ENCODE results near the gene FAM193B. TPM values are rescaled to one million over a fixed set of nuclear protein-coding genes. Genes with fewer than 3 reads are reported as not detected.
A peak's percentile ranks its signal among the peaks of the same experiment; 100 is the strongest.

The FAM193B gene
- total and polyA plus RNA-seq, 9 of the 15 experiments (the other 6 are each of a cell fraction or from before 2014, with no cell fraction given): 4.4 to 76.4 (median 37.3) TPM

DNA sequence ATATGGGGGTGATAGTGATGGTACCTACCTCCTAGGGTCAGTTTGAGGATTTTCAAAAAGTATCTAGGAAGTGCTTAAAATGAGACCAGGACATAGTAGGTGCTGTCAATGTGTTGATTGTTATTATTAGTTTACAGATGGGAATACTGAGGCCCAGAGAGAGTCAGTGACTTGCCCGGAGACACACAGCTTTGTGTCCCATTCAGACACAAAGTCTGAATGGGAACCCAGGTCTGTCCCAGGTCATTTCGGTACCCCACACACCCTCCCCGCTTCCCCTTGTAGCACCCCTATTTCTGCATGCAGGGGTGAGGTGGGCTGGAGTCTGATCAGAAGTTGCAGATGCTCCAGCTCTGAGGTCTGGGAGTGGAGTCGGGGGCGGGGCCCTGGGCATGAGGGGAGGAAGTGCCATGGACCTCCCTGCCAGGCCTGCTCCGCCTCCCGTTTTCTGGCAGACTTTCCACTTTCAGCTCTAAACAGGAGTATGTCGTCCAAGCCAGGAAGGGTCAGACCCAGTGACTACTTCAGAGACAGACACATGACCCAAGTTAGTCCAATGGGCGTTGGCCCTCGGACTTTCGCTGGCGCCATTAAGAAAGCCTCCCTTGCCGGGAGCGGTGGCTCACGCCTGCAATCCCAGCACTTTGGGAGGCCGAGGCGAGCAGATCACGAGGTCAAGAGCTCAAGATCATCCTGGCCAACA lies 77.7 kb downstream of the FAM193B start:
- BruUV-seq (replicated peaks): no TSS peak
- H3K4me2 ChIP-seq (ENCODE audit: insufficient read depth, low read length): no peak overlapping the region
- peak overlapping the region; percentile 45; the same call in 2 of the 3 replicates for H3K27ac ChIP-seq (ENCODE audit: extremely low read depth, low read depth, low read length)
- POLR2A ChIA-PET: interaction anchor here (0.6 to 5.4 kb wide), 11 partner anchors 9 to 482 kb away, joined by 3 to 30 read pairs (median 4); no protein-coding TSS in a partner anchor
- no peak overlapping the region for H3K9ac ChIP-seq (ENCODE audit: insufficient read depth in 1 of 2, low read depth in 2 of 2, low read length in 2 of 2)
- H3K36me3 ChIP-seq (ENCODE audit: control insufficient read depth, insufficient read depth, low read length): peaks cover 12% of the 10 kb centered on the region; the same call in 2 of the 3 replicates
- peak in 1 of 4 experiments; percentile 31 for DNase-seq (ENCODE audit: extremely low read depth in 1 of 4, low spot score in 3 of 4)
- in situ Hi-C loops (cut with MboI): no loop called here
- CTCF ChIA-PET (ENCODE audit: low intra/inter-chr PET ratio): no interaction called here
- no peaks in the 10 kb centered on the region for H3K9me1 ChIP-seq (ENCODE audit: control insufficient read depth, insufficient read depth, low read length)
- intact Hi-C loops (cut with micrococcal nuclease): no loop called here
- H2AFZ ChIP-seq (ENCODE audit: low read depth, low read length): peak overlapping the region; percentile 56; the same call in 1 of the 2 replicates
- H4K20me1 ChIP-seq (replicated peaks; ENCODE audit: control insufficient read depth, insufficient read depth, low read length): no peaks in the 10 kb centered on the region
- WGBS (ENCODE audit: insufficient coverage, low coverage, missing lambda C conversion rate): 59% methylated on average over 17 of the region's 18 CpGs
- ATAC-seq: no peak
- peaks cover 12% of the 10 kb centered on the region for H3K79me2 ChIP-seq (ENCODE audit: control insufficient read depth, insufficient read depth, low read length)
- H3K9me3 ChIP-seq (replicated peaks; ENCODE audit: control insufficient read depth, insufficient read depth, low read depth, low read length): no peaks in the 10 kb centered on the region
- H3K4me3 ChIP-seq: no peak overlapping the region
- peaks cover 35 to 56% of the 10 kb centered on the region in 2 experiments for H3K4me1 ChIP-seq (replicated peaks in 1 of 2; ENCODE audit: control insufficient read depth in 2 of 2, insufficient read depth in 2 of 2, low read length in 2 of 2)
- no peaks in the 10 kb centered on the region for H3K27me3 ChIP-seq (ENCODE audit: control insufficient read depth in 2 of 2, insufficient read depth in 2 of 2, low read length in 2 of 2)
- peak; percentile 73 for FAIRE-seq
- TF ChIP-seq SMARCA5 (IDR thresholded peaks at IDR 0.05): 0 out of 2 replicates have a peak, but pooled peaks have one; percentile 29
- no peak for TF ChIP-seq SMAD2 (IDR thresholded peaks at IDR 0.05; ENCODE audit: low read depth, low read length)
- no peak for TF ChIP-seq KDM5B (IDR thresholded peaks at IDR 0.05; ENCODE audit: insufficient replicate concordance, low read depth, low read length)
- TF ChIP-seq NFRKB (IDR thresholded peaks at IDR 0.05; ENCODE audit: low read depth): no peak
- peak; percentile 86 for TF ChIP-seq ESRRA (IDR thresholded peaks at IDR 0.05; ENCODE audit: borderline replicate concordance, low read depth)
- peak; percentile 79 for TF ChIP-seq BCOR (IDR thresholded peaks at IDR 0.05)
- no peak for TF ChIP-seq MYNN (IDR thresholded peaks at IDR 0.05)
- TF ChIP-seq MYNN (CRISPR knock-in tag; IDR thresholded peaks at IDR 0.05): no peak
- no peak for TF ChIP-seq ETV6 (IDR thresholded peaks at IDR 0.05; ENCODE audit: borderline replicate concordance in 1 of 2, low read depth in 2 of 2, low read length in 1 of 2)
- no peak for TF ChIP-seq ETV6 (CRISPR knock-in tag; IDR thresholded peaks at IDR 0.05; ENCODE audit: borderline replicate concordance)
- 0 out of 2 replicates have a peak, but pooled peaks have one; percentile 23 for TF ChIP-seq SPI1 (IDR thresholded peaks at IDR 0.05; ENCODE audit: borderline replicate concordance, low read depth, low read length)
- TF ChIP-seq RBFOX2 (IDR thresholded peaks at IDR 0.05; ENCODE audit: low read depth, low read length): peak; percentile 21; the same call in 1 of the 2 replicates
- no peak for TF ChIP-seq ZNF316 (IDR thresholded peaks at IDR 0.05)
- no peak for TF ChIP-seq FOSL1 (tag; conservative IDR thresholded peaks at IDR 0.05)
- TF ChIP-seq, protein P1, sequence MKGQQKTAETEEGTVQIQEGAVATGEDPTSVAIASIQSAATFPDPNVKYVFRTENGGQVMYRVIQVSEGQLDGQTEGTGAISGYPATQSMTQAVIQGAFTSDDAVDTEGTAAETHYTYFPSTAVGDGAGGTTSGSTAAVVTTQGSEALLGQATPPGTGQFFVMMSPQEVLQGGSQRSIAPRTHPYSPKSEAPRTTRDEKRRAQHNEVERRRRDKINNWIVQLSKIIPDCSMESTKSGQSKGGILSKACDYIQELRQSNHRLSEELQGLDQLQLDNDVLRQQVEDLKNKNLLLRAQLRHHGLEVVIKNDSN (CRISPR knock-in tag; IDR thresholded peaks at IDR 0.05): peak; percentile 78
- TF ChIP-seq FOXP1 (CRISPR knock-in tag; IDR thresholded peaks at IDR 0.05): no peak
- no peak for TF ChIP-seq TOE1 (IDR thresholded peaks at IDR 0.05; ENCODE audit: borderline replicate concordance)
- TF ChIP-seq TOE1 (CRISPR knock-in tag; IDR thresholded peaks at IDR 0.05; ENCODE audit: borderline replicate concordance, low read depth): no peak
- 0 out of 2 replicates have a peak, but pooled peaks have one; percentile 26 for TF ChIP-seq ZKSCAN1 (IDR thresholded peaks at IDR 0.05; ENCODE audit: low read depth, low read length)
- peak; percentile 29 for TF ChIP-seq RBM25 (IDR thresholded peaks at IDR 0.05; ENCODE audit: low read depth, low read length, severe bottlenecking)
- no peak for TF ChIP-seq GATA2 (CRISPR knock-in tag; IDR thresholded peaks at IDR 0.05)
- peak; percentile 67 for TF ChIP-seq ZFP36 (IDR thresholded peaks at IDR 0.05; ENCODE audit: low read depth, low read length, partially characterized antibody)

Measured in K562 (cell line).